ENCODE measurements around the gene TMEM51.

- TF ChIP-seq CTCF (IDR thresholded peaks at IDR 0.05) (no peak), POLR2A (IDR thresholded peaks at IDR 0.05) (no peak)
Observed at GRCh38 chr1:15137809-15138208, 15.7 kb upstream of the TMEM51 start.
